ENCODE results near the gene ADAM23.

DNA sequence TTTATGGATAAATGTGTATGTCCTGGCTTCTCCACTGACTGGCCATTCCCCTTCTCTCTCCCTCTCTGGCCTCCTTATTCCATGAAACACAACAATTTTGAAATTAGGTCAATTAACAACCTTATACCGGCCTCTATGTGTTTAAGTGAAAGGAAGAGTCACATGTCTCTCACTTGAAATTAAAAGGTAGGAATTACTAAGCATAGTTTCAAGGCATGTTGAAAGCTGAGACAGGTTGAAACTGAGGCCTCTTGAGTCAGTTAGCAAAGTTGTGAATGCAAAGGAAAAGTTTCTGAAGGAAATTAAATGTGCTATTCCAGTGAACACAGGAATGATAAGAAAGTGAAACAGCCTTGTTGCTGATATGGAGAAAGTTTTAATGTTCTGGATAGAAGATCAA is 69.7 kb downstream of the ADAM23 start:
- no peak for TF ChIP-seq POLR2A (IDR thresholded peaks at IDR 0.05)
- TF ChIP-seq, protein P1, sequence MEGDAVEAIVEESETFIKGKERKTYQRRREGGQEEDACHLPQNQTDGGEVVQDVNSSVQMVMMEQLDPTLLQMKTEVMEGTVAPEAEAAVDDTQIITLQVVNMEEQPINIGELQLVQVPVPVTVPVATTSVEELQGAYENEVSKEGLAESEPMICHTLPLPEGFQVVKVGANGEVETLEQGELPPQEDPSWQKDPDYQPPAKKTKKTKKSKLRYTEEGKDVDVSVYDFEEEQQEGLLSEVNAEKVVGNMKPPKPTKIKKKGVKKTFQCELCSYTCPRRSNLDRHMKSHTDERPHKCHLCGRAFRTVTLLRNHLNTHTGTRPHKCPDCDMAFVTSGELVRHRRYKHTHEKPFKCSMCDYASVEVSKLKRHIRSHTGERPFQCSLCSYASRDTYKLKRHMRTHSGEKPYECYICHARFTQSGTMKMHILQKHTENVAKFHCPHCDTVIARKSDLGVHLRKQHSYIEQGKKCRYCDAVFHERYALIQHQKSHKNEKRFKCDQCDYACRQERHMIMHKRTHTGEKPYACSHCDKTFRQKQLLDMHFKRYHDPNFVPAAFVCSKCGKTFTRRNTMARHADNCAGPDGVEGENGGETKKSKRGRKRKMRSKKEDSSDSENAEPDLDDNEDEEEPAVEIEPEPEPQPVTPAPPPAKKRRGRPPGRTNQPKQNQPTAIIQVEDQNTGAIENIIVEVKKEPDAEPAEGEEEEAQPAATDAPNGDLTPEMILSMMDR (IDR thresholded peaks at IDR 0.05): no peak

All from lower leg skin (tissue), 3 donors.